ENCODE measurements around the gene REPIN1. TPM values are rescaled to one million over a fixed set of nuclear protein-coding genes. Genes with fewer than 3 reads are reported as not detected.
A peak's percentile ranks its signal among the peaks of the same experiment; 100 is the strongest.

Gene REPIN1
- polyA plus RNA-seq, 2 of the 4 experiments (the other 2 are of a cell fraction), result 48.1 to 101 TPM

- peak overlapping the region; percentile 90 for H3K4me3 ChIP-seq
- ChIA-PET CTCF (interaction anchor here (0.8 kb wide), 1 partner anchor 42 kb away, joined by 3 read pairs; no protein-coding TSS in a partner anchor), POLR2A (no interaction called here)
- no peak for FAIRE-seq
- H3K4me1 ChIP-seq, result peaks cover 37% of the 10 kb centered on the region
- TF ChIP-seq SMC3 (IDR thresholded peaks at IDR 0.05), result peak; percentile 3; the same call in 1 of the 3 replicates
- TF ChIP-seq RNF2 (IDR thresholded peaks at IDR 0.05; ENCODE audit: borderline replicate concordance, low read depth), result peak; percentile 36; the same call in 1 of the 2 replicates
- TF ChIP-seq TP53 (CRISPR knock-in tag; IDR thresholded peaks at IDR 0.05), result no peak
- peak; percentile 22 to 48 for DNase-seq (ENCODE audit: low read depth in 1 of 2, low spot score in 1 of 2)
- H3K4me2 ChIP-seq, result peak overlapping the region; percentile 79
- no peaks in the 10 kb centered on the region for H3K9me3 ChIP-seq
- H3K27ac ChIP-seq, result peak overlapping the region; percentile 97 to 100
- peak; percentile 43 to 57 for ATAC-seq
- WGBS (ENCODE audit: missing lambda C conversion rate), result 3% methylated on average over 33 of the region's 52 CpGs
These were observed 11.1 kb downstream of the REPIN1 start for GRCh38 chr7:150379441-150380379.

GRCh38 chr7:150380463-150380862 lies 11.8 kb downstream of the REPIN1 start:
- ChIA-PET CTCF (interaction anchor here (0.8 to 1.0 kb wide), 2 partner anchors 24 to 41 kb away, joined by 3 to 4 read pairs; no protein-coding TSS in a partner anchor), POLR2A (no interaction called here)
- no peak for FAIRE-seq
- peak overlapping the region; percentile 97 to 100 for H3K27ac ChIP-seq
- TF ChIP-seq ZFP36 (IDR thresholded peaks at IDR 0.05; ENCODE audit: borderline replicate concordance, partially characterized antibody) (no peak), ZSCAN20 (CRISPR knock-in tag; IDR thresholded peaks at IDR 0.05) (no peak)
- no peak for DNase-seq (ENCODE audit: low read depth in 1 of 2, low spot score in 1 of 2)
- no peaks in the 10 kb centered on the region for H3K9me3 ChIP-seq
- 88% methylated on average over 11 of the region's 11 CpGs for WGBS (ENCODE audit: missing lambda C conversion rate)
- peaks cover 37% of the 10 kb centered on the region for H3K4me1 ChIP-seq
- no peak for ATAC-seq
- peak overlapping the region; percentile 90; the same call in 2 of the 3 replicates for H3K4me3 ChIP-seq
- peak overlapping the region; percentile 79 for H3K4me2 ChIP-seq

GRCh38 chr7:150381096-150381495 lies 12.5 kb downstream of the REPIN1 start:
- 91% methylated on average over 9 of the region's 9 CpGs for WGBS (ENCODE audit: missing lambda C conversion rate)
- H3K9me3 ChIP-seq, result no peaks in the 10 kb centered on the region
- FAIRE-seq (no peak), DNase-seq (ENCODE audit: low read depth in 1 of 2, low spot score in 1 of 2) (no peak), ATAC-seq (no peak)
- no peak for TF ChIP-seq USF2 (IDR thresholded peaks at IDR 0.05)
- no peak for TF ChIP-seq JUN (IDR thresholded peaks at IDR 0.05)
- no peak for TF ChIP-seq MYC (IDR thresholded peaks at IDR 0.05; ENCODE audit: borderline replicate concordance, low read length)
- no peak for TF ChIP-seq E2F6 (IDR thresholded peaks at IDR 0.05; ENCODE audit: borderline replicate concordance, low read depth)
- TF ChIP-seq MAX (IDR thresholded peaks at IDR 0.05), result no peak
- TF ChIP-seq ZC3H11A (IDR thresholded peaks at IDR 0.05), result no peak
- no peak for TF ChIP-seq SMC3 (IDR thresholded peaks at IDR 0.05)
- no peak for TF ChIP-seq PBX3 (IDR thresholded peaks at IDR 0.05)
- TF ChIP-seq HOXB13 (CRISPR knock-in tag; IDR thresholded peaks at IDR 0.05; ENCODE audit: low read depth), result no peak
- TF ChIP-seq HOXB5 (CRISPR knock-in tag; IDR thresholded peaks at IDR 0.05), result no peak
- TF ChIP-seq RARB (CRISPR knock-in tag; IDR thresholded peaks at IDR 0.05), result no peak
- no peak for TF ChIP-seq ZSCAN20 (CRISPR knock-in tag; IDR thresholded peaks at IDR 0.05)
- TF ChIP-seq HEYL (CRISPR knock-in tag; IDR thresholded peaks at IDR 0.05), result no peak
- no peak for TF ChIP-seq PHF8 (IDR thresholded peaks at IDR 0.05; ENCODE audit: borderline replicate concordance, low read depth)
- no peak overlapping the region; the same call in 2 of the 3 replicates for H3K4me2 ChIP-seq
- POLR2A ChIA-PET, result no interaction called here
- CTCF ChIA-PET, result interaction anchor here (0.8 to 1.0 kb wide), 2 partner anchors 25 to 40 kb away, joined by 3 to 4 read pairs; no protein-coding TSS in a partner anchor
- no peak overlapping the region for H3K27ac ChIP-seq
- H3K4me1 ChIP-seq, result peaks cover 33% of the 10 kb centered on the region
- no peak overlapping the region for H3K4me3 ChIP-seq

Data from A549 (cell line).